Measurements from ENCODE around the gene S100A12. TPM values are rescaled to one million over a fixed set of nuclear protein-coding genes. Genes with fewer than 3 reads are reported as not detected.
A peak's percentile ranks its signal among the peaks of the same experiment; 100 is the strongest.

Gene S100A12
- total RNA-seq, 4 donors from 2014 or later = 2.2 to 2.9 TPM; not detected in 2

DNA sequence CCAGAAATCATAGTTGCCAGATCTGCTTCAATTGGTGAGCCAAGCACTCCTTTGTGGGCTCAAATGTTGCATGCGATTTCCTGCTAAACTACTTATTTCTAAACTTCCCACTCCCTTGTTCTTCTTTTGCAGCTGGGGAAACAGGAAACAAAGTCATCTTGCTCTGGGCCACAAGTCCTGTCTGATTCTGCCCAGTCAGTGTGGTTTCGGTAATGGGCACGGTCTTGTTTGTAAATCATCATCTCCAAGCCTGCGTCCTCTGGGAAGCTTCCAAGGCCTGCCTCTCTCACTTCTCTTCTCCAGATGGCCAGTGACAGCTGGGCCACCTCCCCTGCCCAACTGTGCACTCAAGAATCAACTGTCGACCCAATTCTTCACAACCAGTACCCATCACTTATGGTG, 11.1 kb upstream of the S100A12 start:
- Histone ChIP-seq H3K4me3 (no peak overlapping the region), H3K4me1 (peaks cover 10 to 21% of the 10 kb centered on the region in 2 donors), H3K27ac (peak overlapping the region in 1 of 4 donors; percentile 15), H3K36me3 (no peaks in the 10 kb centered on the region), H3K9me3 (no peaks in the 10 kb centered on the region), H3K27me3 (no peaks in the 10 kb centered on the region)
- DNase-seq (peak; percentile 51 to 64), ATAC-seq (peak in 1 of 2 donors; percentile 28)
- intact Hi-C loops (cut with DNase I; ENCODE audit: low total_unique reads) = no loop called here
- in situ Hi-C loops (cut with MboI; ENCODE audit: low sequenced_read_pairs in 4 of 4) = no loop called here
- no peak for TF ChIP-seq CTCF (IDR thresholded peaks at IDR 0.05 in 4 of 5, conservative IDR thresholded peaks at IDR 0.05 in 1 of 5)
- TF ChIP-seq POLR2A (IDR thresholded peaks at IDR 0.05) = no peak

DNA sequence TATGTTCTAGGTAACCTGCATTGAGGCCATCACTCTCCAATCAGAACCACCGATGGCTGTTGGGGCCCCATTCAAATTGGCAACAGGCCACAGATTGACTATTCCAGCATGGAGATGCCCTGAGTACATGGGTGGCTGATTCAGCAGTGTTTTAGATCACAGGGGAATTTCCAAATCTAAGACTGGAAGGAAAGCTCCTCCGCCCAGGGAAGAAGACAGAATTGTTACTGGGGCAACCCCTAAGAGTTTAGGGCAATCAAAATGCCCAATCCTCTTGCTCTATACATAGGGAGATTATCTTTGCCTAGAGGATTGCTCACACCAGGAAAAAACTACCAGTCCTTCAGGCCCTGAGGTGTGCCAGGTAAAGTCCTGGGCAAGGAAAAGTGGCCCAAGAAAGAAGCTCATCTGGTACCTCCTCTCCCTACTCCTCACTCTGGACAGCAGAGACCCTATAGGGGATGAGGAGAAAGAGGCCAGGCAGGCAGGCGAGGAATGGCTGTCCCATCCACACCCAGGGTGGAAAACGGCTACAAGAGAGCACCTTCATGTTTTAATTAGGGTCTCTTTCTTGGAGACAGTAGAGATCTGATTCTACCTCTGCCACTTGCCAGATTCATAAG, 9.6 kb upstream of the S100A12 start:
- in situ Hi-C loops (cut with MboI; ENCODE audit: low sequenced_read_pairs in 4 of 4) (no loop called here), intact Hi-C loops (cut with DNase I; ENCODE audit: low total_unique reads) (no loop called here)
- Histone ChIP-seq H3K36me3 (no peaks in the 10 kb centered on the region), H3K27me3 (no peaks in the 10 kb centered on the region), H3K4me1 (peaks cover 0 to 9% of the 10 kb centered on the region in 2 donors), H3K4me3 (no peak overlapping the region), H3K9me3 (no peaks in the 10 kb centered on the region), H3K27ac (no peak overlapping the region)
- TF ChIP-seq POLR2A (IDR thresholded peaks at IDR 0.05) (no peak), CTCF (IDR thresholded peaks at IDR 0.05 in 4 of 5, conservative IDR thresholded peaks at IDR 0.05 in 1 of 5) (no peak)
- DNase-seq (no peak), ATAC-seq (no peak)

DNA sequence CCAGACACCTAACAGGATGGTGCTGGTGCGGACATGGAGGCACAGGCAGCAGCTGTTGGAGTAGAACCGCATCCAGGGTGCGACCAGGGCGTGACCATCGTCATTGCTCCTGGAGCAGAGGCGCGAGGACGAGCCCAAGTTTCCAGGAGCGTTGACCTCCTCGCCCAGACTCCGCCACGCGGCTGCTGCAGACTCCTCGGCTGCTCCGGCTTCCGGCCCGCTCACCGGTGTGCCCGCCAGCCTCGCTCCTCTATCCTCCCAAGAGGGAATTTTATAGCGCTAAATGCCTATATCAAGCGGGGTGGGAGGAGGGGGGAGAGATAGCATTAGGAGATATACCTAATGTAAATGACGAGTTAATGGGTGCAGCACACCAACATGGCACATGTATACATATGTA, 5.3 kb upstream of the S100A12 start:
- Histone ChIP-seq H3K4me3 (no peak overlapping the region), H3K4me1 (no peaks in the 10 kb centered on the region), H3K27ac (no peak overlapping the region), H3K36me3 (no peaks in the 10 kb centered on the region), H3K27me3 (no peaks in the 10 kb centered on the region), H3K9me3 (no peaks in the 10 kb centered on the region)
- in situ Hi-C loops (cut with MboI; ENCODE audit: low sequenced_read_pairs in 4 of 4) (no loop called here), intact Hi-C loops (cut with DNase I; ENCODE audit: low total_unique reads) (no loop called here)
- ATAC-seq (no peak), DNase-seq (no peak)
- TF ChIP-seq POLR2A (IDR thresholded peaks at IDR 0.05) (no peak), CTCF (IDR thresholded peaks at IDR 0.05 in 4 of 5, conservative IDR thresholded peaks at IDR 0.05 in 1 of 5) (no peak)

- no peak for ATAC-seq
- intact Hi-C loops (cut with DNase I; ENCODE audit: low total_unique reads) = no loop called here
- H3K27me3 ChIP-seq = no peaks in the 10 kb centered on the region
- H3K4me1 ChIP-seq = no peaks in the 10 kb centered on the region
- no peaks in the 10 kb centered on the region for H3K9me3 ChIP-seq
- H3K27ac ChIP-seq = no peak overlapping the region
- no peak overlapping the region for H3K4me3 ChIP-seq
- in situ Hi-C loops (cut with MboI; ENCODE audit: low sequenced_read_pairs in 4 of 4) = no loop called here
- TF ChIP-seq CTCF (IDR thresholded peaks at IDR 0.05 in 4 of 5, conservative IDR thresholded peaks at IDR 0.05 in 1 of 5) (no peak), POLR2A (IDR thresholded peaks at IDR 0.05) (no peak)
- DNase-seq = no peak
- no peaks in the 10 kb centered on the region for H3K36me3 ChIP-seq
Observed at GRCh38 chr1:153379591-153379990, 4.2 kb upstream of the S100A12 start.

DNA sequence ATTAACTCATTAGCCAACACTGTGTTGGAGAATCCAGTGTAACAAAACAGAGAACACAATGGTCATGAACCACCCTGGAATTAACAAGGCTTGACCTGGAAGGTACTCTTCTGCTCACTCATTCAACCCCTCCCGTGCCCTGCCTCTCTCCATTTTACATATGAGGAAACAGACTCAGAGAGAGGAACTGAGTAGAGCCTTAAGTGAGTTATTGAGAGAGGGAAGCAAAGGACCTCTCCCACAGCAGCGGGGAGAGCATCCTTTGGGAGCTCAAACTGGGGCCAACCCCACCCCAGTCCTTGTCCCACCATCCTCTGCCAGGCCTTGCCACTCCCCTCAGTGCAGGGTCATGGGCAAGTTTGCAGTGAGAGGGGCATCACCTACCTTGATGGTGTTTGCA, 1.4 kb downstream of the S100A12 start:
- no peak overlapping the region for H3K27ac ChIP-seq

More for the DNA sequence above, 1.4 kb downstream of the S100A12 start:
- in situ Hi-C loops (cut with MboI; ENCODE audit: low sequenced_read_pairs in 4 of 4) (loop anchor here in 2 of 4 donors (25.0 kb wide), 2 partner anchors 363 to 638 kb away; partner anchors contain the start of gene INTS3 (in 1 of the 2)), intact Hi-C loops (cut with DNase I; ENCODE audit: low total_unique reads) (no loop called here)
- DNase-seq (no peak), ATAC-seq (no peak)
- TF ChIP-seq CTCF (IDR thresholded peaks at IDR 0.05 in 4 of 5, conservative IDR thresholded peaks at IDR 0.05 in 1 of 5) (no peak), POLR2A (IDR thresholded peaks at IDR 0.05) (no peak)
- no peaks in the 10 kb centered on the region for H3K4me1 ChIP-seq
- H3K4me3 ChIP-seq = no peak overlapping the region
- H3K9me3 ChIP-seq = no peaks in the 10 kb centered on the region
- H3K27me3 ChIP-seq = no peaks in the 10 kb centered on the region
- no peaks in the 10 kb centered on the region for H3K36me3 ChIP-seq
